Kidney epithelial cell (primary cell): ENCODE results near the gene TC2N. TPM values are rescaled to one million over a fixed set of nuclear protein-coding genes. Genes with fewer than 3 reads are reported as not detected.

Source experiments
- DNase-seq: peaks from one replicate; pipeline ENCODE4 v3.0.0-alpha.2; 2010; ENCODE audit warnings: low read depth
- H3K27me3 ChIP-seq: 2 replicates; pipeline ENCODE4 v1.6.0; 2011; ENCODE audit warnings: low read length; ENCODE audit not compliant: control insufficient read depth, insufficient read depth
- H3K36me3 ChIP-seq: 2 replicates; pipeline ENCODE4 v1.5.1; 2011; ENCODE audit warnings: low read length; ENCODE audit not compliant: control insufficient read depth, insufficient read depth
- H3K4me3 ChIP-seq: 2 replicates; pipeline ENCODE4 v1.5.1; 2011; ENCODE audit warnings: low read depth, mild to moderate bottlenecking, control low read depth, low read length
- CTCF ChIP-seq: IDR thresholded peaks from 2 replicates; pipeline ENCODE4 v1.5.1; 2011; ENCODE audit warnings: mild to moderate bottlenecking, moderate library complexity, low read length, control low read depth, inconsistent platforms; ENCODE audit not compliant: insufficient read depth, poor library complexity, severe bottlenecking
- total RNA-seq: library from RNA; depleted of rRNA; stranded (reverse); fragments of >200 nt; gene quantifications from 2 replicates; pipeline ENCODE4 v1.2.3, GENCODE V29; 2015

Gene TC2N
- total RNA-seq, 1 donor from 2014 or later, result 9.6 TPM

GRCh38 chr14:91893007-91893406 lies 25.7 kb upstream of the TC2N start:
- no peak overlapping the region for H3K4me3 ChIP-seq
- TF ChIP-seq CTCF, result peak; percentile 68
- H3K27me3 ChIP-seq, result peaks cover 2% of the 10 kb centered on the region
- no peaks in the 10 kb centered on the region for H3K36me3 ChIP-seq
- DNase-seq, result no peak

GRCh38 chr14:91891721-91892220 lies 24.4 kb upstream of the TC2N start:
- TF ChIP-seq CTCF, result no peak

GRCh38 chr14:91891101-91891500 lies 23.8 kb upstream of the TC2N start:
- DNase-seq, result no peak
- peaks cover 2% of the 10 kb centered on the region for H3K27me3 ChIP-seq
- H3K36me3 ChIP-seq, result no peaks in the 10 kb centered on the region
- no peak for TF ChIP-seq CTCF
- no peak overlapping the region for H3K4me3 ChIP-seq

More at GRCh38 chr14:91891721-91892220, 24.4 kb upstream of the TC2N start:
- no peak for DNase-seq
- H3K27me3 ChIP-seq, result peaks cover 2% of the 10 kb centered on the region
- H3K4me3 ChIP-seq, result no peak overlapping the region
- H3K36me3 ChIP-seq, result no peaks in the 10 kb centered on the region

GRCh38 chr14:91890291-91890749 lies 23.0 kb upstream of the TC2N start:
- H3K4me3 ChIP-seq, result no peak overlapping the region
- DNase-seq, result no peak
- peaks cover 2% of the 10 kb centered on the region for H3K27me3 ChIP-seq
- no peaks in the 10 kb centered on the region for H3K36me3 ChIP-seq
- TF ChIP-seq CTCF, result no peak

- Histone ChIP-seq H3K36me3 (no peaks in the 10 kb centered on the region), H3K27me3 (peaks cover 2% of the 10 kb centered on the region), H3K4me3 (no peak overlapping the region)
- TF ChIP-seq CTCF, result no peak
- DNase-seq, result no peak
Observed at GRCh38 chr14:91889477-91890211, 22.3 kb upstream of the TC2N start.
